Measurements from ENCODE around the gene GZMB.

DNA sequence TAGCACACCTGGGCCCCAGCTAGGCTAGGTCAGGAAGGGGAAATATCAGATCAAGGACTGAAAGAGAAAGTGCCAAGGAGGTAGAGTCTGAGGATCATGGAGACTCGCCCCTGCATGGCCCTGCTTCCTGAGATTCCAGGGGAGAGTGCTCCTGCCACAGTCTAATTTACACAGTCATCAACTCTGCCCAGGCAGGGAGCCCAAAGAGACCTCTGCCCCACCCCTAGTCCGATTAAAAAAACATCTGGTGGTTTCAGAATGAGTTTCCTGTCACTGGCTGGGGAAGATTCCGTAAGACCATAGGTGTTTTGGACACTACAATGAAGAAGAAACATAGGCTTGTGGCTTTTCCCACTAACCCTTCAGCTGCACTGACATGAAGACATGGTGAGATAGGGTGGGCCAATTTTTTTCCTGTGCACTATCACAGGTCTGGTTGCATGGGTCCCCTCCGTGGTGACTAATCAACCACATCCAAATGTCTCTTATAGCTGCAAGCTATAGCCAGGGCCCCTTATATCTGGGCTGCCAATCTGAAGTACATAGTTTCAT, 31.5 kb upstream of the GZMB start:
- TF ChIP-seq CTCF (IDR thresholded peaks at IDR 0.05; ENCODE audit: low read depth, low read length), result no peak
- TF ChIP-seq EZH2phosphoT487 (IDR thresholded peaks at IDR 0.05; ENCODE audit: low read depth), result no peak

All from OCI-LY3 (cell line).